8988T (cell line): ENCODE data around the gene CAPRIN2.
A peak's percentile ranks its signal among the peaks of the same experiment; 100 is the strongest.

Experiments
- DNase-seq: peaks from one replicate; pipeline ENCODE4 v3.0.0; 2011

CAPRIN2 gene

GRCh38 chr12:30763053-30763452, 8.3 kb upstream of the CAPRIN2 start:
- DNase-seq: no peak

GRCh38 chr12:30761730-30762129, 7.0 kb upstream of the CAPRIN2 start:
- no peak for DNase-seq

DNA sequence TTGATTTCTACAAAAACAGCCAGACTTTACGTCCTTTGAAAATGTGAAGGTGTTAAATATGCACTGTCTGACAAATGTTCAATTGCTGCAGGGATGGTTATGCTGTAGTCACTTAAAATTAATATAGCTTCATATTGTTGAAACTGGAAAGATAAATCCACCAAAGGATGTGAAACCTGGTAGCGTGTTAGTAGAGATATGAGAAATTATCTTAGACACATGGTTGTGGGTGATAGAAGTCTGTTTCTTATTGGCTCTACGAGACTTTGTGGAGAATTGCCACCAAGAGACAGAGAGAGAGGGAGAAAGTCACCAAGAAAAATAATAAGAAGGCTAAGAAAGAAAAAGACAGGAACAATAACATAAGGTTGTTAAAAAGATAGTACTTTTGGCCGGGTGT, 2.6 kb upstream of the CAPRIN2 start:
- DNase-seq: no peak

GRCh38 chr12:30756074-30756473, 1.3 kb upstream of the CAPRIN2 start:
- DNase-seq: no peak

DNA sequence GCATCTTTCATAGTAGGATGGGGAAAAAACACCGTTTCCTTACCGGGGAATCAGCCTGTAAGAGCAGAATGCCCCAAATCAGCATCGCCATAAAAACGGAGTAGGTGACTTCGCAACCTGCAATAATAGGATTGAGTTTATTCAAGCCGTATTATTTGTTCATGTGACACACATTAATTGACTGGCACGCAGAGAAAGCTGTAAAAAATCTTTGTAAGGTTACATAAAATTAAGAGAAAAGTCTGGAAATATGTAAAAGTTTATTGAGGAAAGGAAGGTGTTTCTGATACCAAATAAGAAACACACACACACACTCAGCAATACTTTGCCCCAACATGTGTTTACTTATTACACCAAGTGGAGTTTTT, 628 bp upstream of the CAPRIN2 start:
- DNase-seq: no peak

DNA sequence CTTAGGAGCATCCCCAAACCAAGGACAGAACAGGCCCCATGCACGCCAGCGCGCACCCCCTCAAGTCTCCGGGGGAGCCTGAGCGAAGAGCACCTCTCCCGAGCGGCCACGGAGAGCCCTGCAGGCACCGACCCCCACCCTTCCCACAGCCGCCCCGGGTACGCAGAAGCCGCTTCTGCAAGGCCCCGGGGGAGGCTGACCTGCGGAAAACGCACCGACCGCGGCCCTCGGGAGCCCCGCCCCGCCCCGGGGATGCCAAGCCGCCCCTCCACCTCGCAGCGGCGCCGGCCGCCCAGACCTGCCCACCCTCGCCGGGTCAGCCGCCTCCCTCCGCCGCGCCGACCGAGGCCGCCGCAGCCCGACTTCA, 385 bp downstream of the CAPRIN2 start:
- peak; percentile 19 for DNase-seq

GRCh38 chr12:30753751-30754382, 884 bp downstream of the CAPRIN2 start:
- no peak for DNase-seq

DNA sequence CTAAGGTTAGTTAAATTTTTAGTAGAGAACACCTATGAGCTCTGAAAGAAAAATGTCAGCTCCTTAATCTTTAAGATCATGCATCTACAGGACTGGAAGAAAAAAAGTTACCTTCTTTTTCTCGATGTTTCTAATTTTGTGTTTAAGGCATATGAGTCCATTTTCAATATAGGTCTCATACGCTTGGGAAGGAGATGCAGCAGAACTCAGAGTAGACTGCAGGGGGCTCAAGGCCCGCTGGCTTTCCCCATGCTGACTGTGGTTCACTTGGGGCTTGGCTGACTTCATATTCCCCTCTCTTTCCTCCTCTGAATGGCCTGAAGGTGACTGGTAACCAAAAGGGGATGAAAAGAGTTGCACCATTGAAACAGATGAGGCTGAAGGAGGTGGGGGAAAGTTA, 1.5 kb downstream of the CAPRIN2 start:
- DNase-seq: peak; percentile 43

- DNase-seq: no peak
These were observed 2.5 kb downstream of the CAPRIN2 start for GRCh38 chr12:30752255-30752654.

DNA sequence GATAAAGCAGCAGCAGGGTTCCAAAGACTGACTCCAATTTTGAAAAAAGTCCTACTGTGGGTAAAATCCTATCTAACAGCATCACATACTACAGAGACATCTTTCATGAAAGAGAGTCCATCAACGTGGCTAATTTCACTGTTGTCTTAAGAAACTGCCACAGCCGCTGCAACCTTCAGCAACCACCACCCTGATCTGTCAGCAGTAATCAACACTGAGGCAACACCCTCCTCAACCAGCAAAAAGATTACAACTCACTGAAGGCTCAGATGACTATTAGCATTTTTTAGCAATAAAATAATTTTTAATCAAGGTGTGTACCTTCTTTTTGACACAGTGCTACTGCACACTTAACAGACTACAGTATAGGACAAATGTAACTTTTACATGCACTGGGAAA, 6.6 kb downstream of the CAPRIN2 start:
- DNase-seq: no peak

DNA sequence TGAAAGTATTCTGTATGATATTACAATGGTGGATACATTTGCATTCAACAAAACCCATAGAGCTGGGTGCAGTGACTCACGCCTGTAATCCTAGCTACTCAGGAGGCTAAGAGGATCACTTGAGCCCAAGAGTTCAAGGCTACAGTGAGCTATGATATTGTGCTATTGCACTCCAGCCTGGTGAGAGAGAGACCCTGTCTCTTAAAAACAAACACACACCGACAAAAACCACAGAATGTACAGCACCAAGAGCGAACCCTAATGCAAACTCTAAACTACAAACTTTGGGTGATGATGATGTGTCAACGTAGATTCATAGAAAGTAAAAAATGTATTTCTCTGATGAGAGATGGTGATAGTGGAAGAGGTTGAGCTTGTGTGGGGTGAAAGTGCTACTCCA, 8.6 kb downstream of the CAPRIN2 start:
- no peak for DNase-seq

DNA sequence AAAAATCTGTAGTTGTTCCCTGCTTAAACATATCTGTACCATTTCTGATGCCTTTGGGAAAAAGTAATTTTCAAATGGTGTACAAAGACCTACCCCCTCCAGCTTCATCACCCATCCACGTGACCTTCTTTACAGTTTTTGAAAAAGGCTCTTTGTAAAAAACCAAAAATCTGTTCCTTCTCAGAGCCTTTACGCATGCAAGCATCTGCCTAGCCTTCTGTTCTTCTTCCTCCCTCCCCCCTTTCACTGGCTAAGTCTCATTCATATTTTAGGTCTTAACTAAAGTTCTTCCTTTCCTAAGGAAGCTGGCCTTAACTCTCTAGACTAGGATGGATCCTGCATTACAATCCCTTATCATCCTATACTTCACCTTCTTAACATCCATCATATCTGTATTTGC, 10.4 kb downstream of the CAPRIN2 start:
- no peak for DNase-seq

DNA sequence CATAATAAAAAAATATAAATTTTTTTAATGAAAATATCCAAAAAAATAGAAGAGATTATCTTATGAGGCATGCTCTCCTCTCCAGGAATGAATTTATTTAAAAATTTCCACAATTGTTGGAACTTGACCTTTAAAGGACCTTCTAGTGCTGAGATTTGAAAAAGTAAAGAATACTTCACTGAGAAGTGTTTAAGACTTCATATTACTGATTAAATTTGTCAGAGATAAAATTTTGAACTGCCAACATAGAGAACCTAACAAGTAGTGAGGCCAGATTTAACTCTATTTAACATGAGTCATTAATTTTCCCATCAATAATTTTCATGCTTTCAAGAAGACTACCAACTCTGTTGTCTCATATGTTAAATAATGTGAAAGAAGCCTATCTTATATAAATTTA, 14.5 kb downstream of the CAPRIN2 start:
- no peak for DNase-seq

DNA sequence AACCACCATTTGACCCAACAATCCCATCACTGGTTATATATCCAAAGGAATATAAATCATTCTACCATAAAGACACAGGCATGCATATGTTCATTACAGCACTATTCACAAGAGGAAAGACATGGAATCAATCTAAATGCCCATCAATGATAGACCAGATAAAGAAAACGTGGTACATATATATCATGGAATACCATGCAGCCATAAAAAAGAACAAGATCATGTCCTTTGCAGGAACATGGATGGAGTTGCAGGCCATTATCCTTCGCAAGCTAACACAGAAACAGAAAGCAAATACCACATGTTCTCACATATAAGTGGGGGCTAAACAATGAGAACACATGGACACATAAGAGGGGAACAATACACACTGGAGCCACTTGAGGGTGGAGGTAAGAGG, 15.7 kb downstream of the CAPRIN2 start:
- DNase-seq: no peak

DNA sequence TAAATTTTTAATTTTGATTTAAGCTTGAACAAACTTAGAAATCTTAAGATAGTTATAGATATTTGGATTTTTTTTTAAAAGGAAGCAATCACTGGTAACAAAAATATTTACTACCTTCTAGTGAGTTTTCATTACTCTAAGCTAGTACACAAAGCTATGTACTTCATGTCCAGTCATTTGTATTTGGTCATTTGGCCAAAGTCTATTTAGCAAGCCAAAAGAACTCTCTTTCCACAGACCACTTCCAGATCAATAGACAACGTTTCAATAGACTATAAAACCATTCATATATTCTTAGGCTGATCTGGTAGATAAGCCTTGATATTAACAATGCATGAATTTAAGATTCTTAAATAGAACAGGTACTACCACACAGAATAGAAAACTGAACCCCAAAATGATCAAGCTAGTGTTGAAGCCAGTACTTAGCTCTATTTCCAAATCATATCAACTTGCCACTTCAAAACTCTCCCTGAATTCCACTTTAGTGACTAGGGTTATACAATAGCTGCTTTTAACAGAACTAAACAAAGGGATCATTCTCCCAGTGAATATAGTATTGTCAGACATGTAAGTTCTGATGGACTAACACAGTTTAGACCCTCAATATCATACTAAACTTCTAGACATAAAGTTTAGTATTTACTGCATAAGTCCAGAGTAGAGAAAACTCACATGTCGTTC, 21.7 kb downstream of the CAPRIN2 start:
- no peak for DNase-seq

GRCh38 chr12:30730011-30730410, 24.7 kb downstream of the CAPRIN2 start:
- no peak for DNase-seq

DNA sequence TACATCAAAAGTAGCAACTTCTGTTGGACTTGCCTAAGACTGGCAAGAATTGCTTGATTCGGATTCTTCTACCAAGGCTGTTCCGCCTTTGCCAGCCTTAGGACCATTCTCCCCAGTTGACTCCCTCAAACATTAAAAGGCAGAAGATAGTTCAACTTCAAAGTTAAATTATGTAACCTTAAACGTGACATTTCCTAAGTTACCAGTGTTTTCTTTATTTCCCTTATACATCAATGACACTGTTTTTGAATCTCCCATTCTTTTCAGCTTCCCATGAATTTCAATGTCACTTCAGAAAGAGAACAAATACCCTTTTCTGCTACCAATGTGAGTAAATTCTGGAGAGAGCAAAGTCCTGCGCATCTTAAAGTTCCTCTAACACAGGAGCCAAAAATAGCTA, 25.2 kb downstream of the CAPRIN2 start:
- DNase-seq: no peak

GRCh38 chr12:30726647-30727046, 28.1 kb downstream of the CAPRIN2 start:
- DNase-seq: no peak

DNA sequence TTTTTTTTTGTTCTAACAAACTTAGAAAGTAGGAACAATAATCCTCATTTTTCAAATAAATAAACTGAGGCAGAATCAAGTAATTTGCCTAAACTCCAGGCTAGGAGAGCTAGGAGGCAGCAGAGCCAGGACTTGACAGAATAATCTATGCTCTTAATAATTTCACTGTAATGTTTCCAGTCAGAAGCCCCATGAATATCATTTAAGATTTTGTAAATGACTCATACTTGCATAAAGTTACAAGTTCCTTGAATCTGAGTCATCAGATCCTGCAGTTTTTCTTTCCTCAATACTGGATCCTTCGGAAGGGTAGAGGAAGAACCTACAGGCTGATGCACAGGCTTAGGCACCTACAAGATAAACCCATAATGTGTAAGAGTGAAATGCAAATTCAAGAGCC, 29.0 kb downstream of the CAPRIN2 start:
- peak; percentile 42 for DNase-seq

DNA sequence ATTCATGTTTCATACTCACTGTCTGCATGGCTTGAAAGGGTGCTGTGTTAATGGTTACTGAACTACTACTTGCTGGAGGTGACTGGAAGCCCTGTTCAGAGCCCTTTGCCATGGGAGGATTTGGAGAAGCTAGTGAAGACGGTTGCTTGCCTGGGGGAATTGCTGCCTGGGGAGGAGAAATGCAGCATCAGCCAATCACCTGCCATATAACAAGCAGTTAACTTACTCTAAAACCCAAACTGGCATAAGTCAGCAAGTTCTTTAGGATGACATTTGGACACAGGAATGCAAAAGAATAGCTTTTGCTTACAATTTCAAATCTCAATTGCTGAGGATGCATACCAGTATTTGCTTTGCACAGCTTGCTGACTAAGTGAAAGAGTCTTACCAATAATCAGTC, 35.7 kb downstream of the CAPRIN2 start:
- no peak for DNase-seq

GRCh38 chr12:30707613-30708342, 47.0 kb downstream of the CAPRIN2 start:
- DNase-seq: no peak

DNA sequence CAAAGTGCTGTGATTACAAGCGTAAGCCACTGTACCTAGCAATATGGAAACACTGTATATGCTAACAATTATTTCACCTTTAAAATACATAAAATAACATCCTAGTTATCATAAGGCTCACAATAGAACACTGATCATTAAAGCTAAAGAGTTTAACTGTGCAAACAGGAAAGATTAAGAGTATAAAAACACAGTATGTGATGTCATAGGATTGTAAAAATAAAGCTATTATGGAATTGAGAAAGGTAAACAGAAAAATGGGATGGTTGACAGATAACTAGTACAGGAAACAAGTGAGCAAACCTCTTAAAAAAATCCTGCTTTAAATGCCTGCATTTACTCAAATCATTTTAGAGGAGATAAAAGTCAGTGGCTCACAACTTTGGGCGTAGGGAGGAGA, 48.3 kb downstream of the CAPRIN2 start:
- DNase-seq: no peak

DNA sequence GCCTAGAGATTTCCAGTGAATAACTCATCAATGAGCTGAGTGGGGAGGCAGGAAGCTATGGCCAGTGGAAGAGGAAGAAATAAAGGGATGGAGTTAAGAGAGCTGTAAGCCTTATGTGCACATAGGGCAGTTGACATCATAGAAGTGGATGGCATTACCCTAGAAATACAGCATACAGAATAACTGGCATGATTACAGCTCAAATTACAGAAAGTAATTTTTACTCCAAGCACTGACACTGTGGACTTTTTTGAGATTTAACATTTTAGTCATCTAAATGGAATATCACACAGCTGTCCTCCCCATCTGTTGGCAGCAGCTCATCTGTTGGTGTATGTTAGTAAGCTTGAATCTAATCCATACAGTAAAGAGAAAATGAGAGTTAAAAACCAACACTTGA, 53.7 kb downstream of the CAPRIN2 start:
- DNase-seq: no peak

GRCh38 chr12:30700216-30700900, 54.4 kb downstream of the CAPRIN2 start:
- DNase-seq: no peak
